Neural cell (in vitro differentiated cells): Measurements from ENCODE around the gene CCN5.

Experiments used
- CTCF ChIP-seq: fragments of 450-650 bp; IDR thresholded peaks from 2 replicates; pipeline ENCODE4 v1.5.1; 2014; ENCODE audit warnings: antibody characterized with exemption, mild to moderate bottlenecking, moderate library complexity; ENCODE audit not compliant: poor library complexity, severe bottlenecking
- EP300 ChIP-seq: fragments of 450-650 bp; conservative IDR thresholded peaks from 2 replicates; pipeline ENCODE4 v1.6.1; 2014; ENCODE audit warnings: antibody characterized with exemption, mild to moderate bottlenecking, moderate library complexity; ENCODE audit not compliant: poor library complexity, severe bottlenecking
- EZH2 ChIP-seq: fragments of 200-600, 300-800 bp; shearing (Covaris generic), sonication (generic); IDR thresholded peaks from 2 replicates; pipeline ENCODE4 v1.6.1; 2014; ENCODE audit warnings: antibody characterized with exemption, low read length, borderline replicate concordance, mild to moderate bottlenecking; ENCODE audit not compliant: insufficient read depth, poor library complexity, severe bottlenecking
- MXI1 ChIP-seq: fragments of 450-650 bp; conservative IDR thresholded peaks from 2 replicates; pipeline ENCODE4 v1.6.1; 2014; ENCODE audit warnings: antibody characterized with exemption, mild to moderate bottlenecking; ENCODE audit not compliant: poor library complexity, severe bottlenecking
- POLR2AphosphoS5 ChIP-seq: IDR thresholded peaks from 2 replicates; pipeline ENCODE4 v1.6.1; 2012
- RAD21 ChIP-seq: fragments of 450-650 bp; conservative IDR thresholded peaks from 2 replicates; pipeline ENCODE4 v1.6.1; 2014; ENCODE audit warnings: antibody characterized with exemption, mild to moderate bottlenecking, moderate library complexity
- SMC3 ChIP-seq: fragments of 450-650 bp; conservative IDR thresholded peaks from 2 replicates; pipeline ENCODE4 v1.6.1; 2014; ENCODE audit warnings: antibody characterized with exemption, mild to moderate bottlenecking, moderate library complexity; ENCODE audit not compliant: poor library complexity
- TF ChIP-seq, protein P1 (sequence below): IDR thresholded peaks from 2 replicates; pipeline ENCODE4 v1.6.1; 2012; ENCODE audit warnings: borderline replicate concordance

DNA sequence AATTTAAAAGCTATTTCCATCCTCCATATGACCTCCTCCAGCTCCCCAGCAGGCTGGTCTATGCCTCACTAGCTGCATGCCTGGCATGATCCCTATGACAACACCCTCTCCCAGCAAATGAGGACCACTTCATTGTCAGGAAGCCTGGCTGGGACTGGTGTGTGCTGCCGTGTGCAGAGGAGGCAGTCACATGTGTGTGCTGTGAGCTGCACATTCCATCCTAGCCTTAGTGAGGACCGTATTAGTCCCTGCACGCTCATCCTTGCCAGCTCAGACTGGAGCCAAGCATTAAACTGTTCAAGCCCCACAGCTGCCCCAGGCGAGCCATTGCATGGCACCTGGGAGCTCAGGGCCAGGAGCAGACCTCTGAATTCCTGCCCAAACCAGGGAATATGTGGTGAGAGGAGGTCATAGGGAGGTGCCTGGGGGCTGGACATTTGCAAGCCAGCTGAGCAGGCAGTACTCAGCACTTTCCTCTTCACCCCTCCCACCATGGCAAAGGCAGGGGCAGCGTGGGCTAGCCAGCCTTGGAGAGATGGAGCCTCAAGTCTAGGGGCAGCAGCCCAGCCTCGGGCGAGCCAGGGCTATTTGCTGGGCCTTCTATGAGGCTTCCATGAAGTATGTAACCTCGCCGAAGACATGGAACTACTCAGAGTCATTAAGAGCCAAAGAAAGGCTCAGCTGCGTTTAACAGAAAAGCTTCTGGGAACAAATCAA is 8.7 kb upstream of the CCN5 start:
- no peak for TF ChIP-seq CTCF
- TF ChIP-seq POLR2AphosphoS5, result no peak
- no peak for TF ChIP-seq EZH2
- TF ChIP-seq MXI1, result no peak
- TF ChIP-seq EP300, result no peak
- TF ChIP-seq, protein P1, sequence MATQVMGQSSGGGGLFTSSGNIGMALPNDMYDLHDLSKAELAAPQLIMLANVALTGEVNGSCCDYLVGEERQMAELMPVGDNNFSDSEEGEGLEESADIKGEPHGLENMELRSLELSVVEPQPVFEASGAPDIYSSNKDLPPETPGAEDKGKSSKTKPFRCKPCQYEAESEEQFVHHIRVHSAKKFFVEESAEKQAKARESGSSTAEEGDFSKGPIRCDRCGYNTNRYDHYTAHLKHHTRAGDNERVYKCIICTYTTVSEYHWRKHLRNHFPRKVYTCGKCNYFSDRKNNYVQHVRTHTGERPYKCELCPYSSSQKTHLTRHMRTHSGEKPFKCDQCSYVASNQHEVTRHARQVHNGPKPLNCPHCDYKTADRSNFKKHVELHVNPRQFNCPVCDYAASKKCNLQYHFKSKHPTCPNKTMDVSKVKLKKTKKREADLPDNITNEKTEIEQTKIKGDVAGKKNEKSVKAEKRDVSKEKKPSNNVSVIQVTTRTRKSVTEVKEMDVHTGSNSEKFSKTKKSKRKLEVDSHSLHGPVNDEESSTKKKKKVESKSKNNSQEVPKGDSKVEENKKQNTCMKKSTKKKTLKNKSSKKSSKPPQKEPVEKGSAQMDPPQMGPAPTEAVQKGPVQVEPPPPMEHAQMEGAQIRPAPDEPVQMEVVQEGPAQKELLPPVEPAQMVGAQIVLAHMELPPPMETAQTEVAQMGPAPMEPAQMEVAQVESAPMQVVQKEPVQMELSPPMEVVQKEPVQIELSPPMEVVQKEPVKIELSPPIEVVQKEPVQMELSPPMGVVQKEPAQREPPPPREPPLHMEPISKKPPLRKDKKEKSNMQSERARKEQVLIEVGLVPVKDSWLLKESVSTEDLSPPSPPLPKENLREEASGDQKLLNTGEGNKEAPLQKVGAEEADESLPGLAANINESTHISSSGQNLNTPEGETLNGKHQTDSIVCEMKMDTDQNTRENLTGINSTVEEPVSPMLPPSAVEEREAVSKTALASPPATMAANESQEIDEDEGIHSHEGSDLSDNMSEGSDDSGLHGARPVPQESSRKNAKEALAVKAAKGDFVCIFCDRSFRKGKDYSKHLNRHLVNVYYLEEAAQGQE, result no peak
- no peak for TF ChIP-seq SMC3
- no peak for TF ChIP-seq RAD21
